Measurements from ENCODE around the gene LSM14A.
"Not testable (repeated sequence)": the region's sequence is repeated elsewhere in the genome, so short reads cannot be mapped to it uniquely, and the experiment has no call there.

Gene LSM14A

DNA sequence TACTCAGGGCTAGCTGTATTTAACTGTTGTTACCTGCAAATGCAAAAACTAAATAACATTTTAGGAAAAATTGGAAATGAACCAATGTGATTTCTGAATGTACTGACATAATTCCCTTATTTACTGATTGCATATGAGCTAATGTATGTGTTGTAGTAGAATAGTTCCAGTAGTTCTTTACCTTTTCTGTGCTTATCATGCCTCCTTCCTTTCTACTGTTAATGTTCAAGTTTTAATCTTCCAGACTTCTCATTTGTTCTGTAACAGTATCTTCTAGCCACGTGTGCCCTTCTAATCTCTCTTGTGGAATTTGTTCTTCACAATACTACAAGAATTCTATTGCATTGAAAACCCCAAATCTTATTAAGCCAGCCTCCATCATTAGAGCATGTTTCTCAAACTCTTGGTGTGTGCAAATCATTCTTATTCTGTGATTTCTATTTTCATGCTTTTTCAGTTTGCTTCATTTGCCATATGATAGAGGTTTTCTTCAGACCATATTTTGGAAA, 17.7 kb downstream of the LSM14A start:
- Histone ChIP-seq H3K36me3 (peaks cover 15 to 66% (median 40%) of the 10 kb centered on the region in 11 experiments), H3K4me1 (peaks cover 26 to 63% (median 41%) of the 10 kb centered on the region in 10 experiments), H3K9ac (no peak overlapping the region), H4K20me1 (peaks cover 97 to 100% (median 100%) of the 10 kb centered on the region in 11 experiments), H3K9me3 (replicated peaks in 1 of 11) (no peaks in the 10 kb centered on the region), H3K27ac (no peak overlapping the region), H3K27me3 (no peaks in the 10 kb centered on the region), H3K4me2 (0 out of 22 replicates have a peak overlapping the region, but pooled peaks of 1 of the 11 experiments have one; percentile 13), H3K4me3 (no peak overlapping the region)
- no peak for TF ChIP-seq Cebpa-rat (IDR thresholded peaks at IDR 0.05)

DNA sequence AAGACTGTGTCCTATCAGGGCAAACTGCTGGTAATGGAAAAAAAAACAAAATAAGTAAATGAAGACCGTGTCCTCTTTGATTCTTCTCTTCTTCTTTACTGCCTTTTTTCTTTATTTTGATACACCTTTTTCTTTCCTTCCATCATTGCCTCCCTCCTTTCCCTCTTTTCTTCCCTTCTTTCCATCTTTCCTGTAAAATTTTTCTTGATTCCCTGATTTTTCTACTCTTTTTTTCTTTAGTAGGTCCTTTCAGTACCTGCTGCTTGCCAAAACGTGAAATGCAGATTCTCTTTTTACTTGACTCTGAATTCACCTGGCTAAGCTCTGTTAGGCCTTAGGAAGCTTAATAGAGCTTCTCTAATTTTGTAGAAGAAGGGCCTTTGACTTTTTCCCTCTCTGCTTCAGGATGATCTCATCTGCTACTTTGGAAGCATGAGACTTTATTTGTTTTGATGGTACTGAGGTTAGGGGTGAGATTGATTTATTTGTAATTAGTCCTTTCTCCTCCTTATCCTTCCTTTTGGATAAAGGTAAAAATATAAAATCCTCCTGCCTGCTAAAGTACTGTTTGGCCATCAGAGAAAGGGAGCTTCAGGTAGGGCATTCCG, 19.2 kb downstream of the LSM14A start:
- H3K4me2 ChIP-seq = no peak overlapping the region; a peak in 1 of 22 replicates
- H3K36me3 ChIP-seq = peaks cover 28 to 66% (median 48%) of the 10 kb centered on the region in 11 experiments
- no peak for TF ChIP-seq Cebpa-rat (IDR thresholded peaks at IDR 0.05)
- H3K9me3 ChIP-seq (replicated peaks in 1 of 11) = no peaks in the 10 kb centered on the region
- H3K27ac ChIP-seq = no peak overlapping the region
- peaks cover 22 to 49% (median 35%) of the 10 kb centered on the region in 10 experiments for H3K4me1 ChIP-seq
- H3K4me3 ChIP-seq = no peak overlapping the region
- no peak overlapping the region for H3K9ac ChIP-seq
- no peaks in the 10 kb centered on the region for H3K27me3 ChIP-seq
- H4K20me1 ChIP-seq = peaks cover 86 to 98% (median 93%) of the 10 kb centered on the region in 11 experiments

DNA sequence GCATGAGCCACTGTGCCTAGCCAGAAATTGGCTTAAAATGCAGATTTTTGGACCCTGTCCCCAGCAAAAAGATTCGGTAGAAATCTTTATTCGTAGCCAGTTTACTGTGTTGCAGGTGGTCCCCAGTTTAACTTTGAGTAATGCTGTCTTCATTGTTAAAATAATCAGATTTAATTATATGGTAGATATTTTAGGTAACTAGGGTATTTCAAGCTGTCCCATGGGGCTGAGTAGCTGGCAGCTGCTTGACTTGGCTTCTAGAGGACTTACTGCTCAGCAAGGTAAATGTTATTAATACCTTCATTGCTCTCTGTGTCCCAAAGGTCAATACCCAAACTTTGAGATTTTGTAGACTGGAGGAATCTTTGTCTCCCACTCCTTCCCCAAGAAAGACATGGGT, 21.1 kb downstream of the LSM14A start:
- H3K9ac ChIP-seq = peak overlapping the region in 3 of 11 experiments; percentile 25 to 38 (median 36); a peak in 4 of 22 replicates
- H3K27ac ChIP-seq = peak overlapping the region in 4 of 11 experiments; percentile 14 to 42 (median 32); a peak in 5 of 22 replicates
- H3K4me3 ChIP-seq = no peak overlapping the region
- peaks cover 66 to 91% (median 79%) of the 10 kb centered on the region in 11 experiments for H4K20me1 ChIP-seq
- H3K36me3 ChIP-seq = peaks cover 48 to 71% (median 63%) of the 10 kb centered on the region in 11 experiments
- peak overlapping the region in 7 of 11 experiments; percentile 48 to 69 (median 58); a peak in 12 of 22 replicates for H3K4me2 ChIP-seq
- H3K4me1 ChIP-seq = peaks cover 14 to 39% (median 27%) of the 10 kb centered on the region in 10 experiments
- TF ChIP-seq Cebpa-rat (IDR thresholded peaks at IDR 0.05) = no peak
- H3K9me3 ChIP-seq (replicated peaks in 1 of 11) = no peaks in the 10 kb centered on the region
- no peaks in the 10 kb centered on the region for H3K27me3 ChIP-seq

DNA sequence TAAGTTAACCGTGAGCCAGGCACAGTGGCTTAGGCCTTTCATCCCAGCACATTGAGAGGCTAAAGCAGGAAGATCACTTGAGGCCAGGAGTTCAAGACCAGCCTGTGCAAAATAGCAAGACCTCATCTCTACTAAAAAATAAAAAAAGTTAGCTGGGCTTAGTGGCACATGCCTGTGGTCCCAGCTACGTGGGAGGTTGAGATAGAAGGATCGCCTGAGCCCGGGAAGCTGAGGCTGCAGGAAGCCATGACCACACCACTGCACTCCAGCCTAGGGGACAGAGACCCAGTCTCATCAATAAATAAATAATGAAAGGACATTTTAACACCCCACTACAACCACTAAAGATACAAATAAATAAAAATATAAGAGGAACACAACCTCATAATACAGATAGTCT, 21.6 kb downstream of the LSM14A start:
- peak overlapping the region in 2 of 11 experiments; percentile 14 to 42; a peak in 1 of 22 replicates for H3K27ac ChIP-seq
- no peak for TF ChIP-seq Cebpa-rat (IDR thresholded peaks at IDR 0.05)
- peaks cover 14 to 38% (median 26%) of the 10 kb centered on the region in 10 experiments; a peak in 19 of 20 replicates for H3K4me1 ChIP-seq
- H3K9ac ChIP-seq = peak overlapping the region in 1 of 11 experiments; percentile 36; a peak in 2 of 22 replicates
- H3K4me3 ChIP-seq = no peak overlapping the region
- no peaks in the 10 kb centered on the region for H3K9me3 ChIP-seq (replicated peaks in 1 of 11)
- peak overlapping the region in 5 of 11 experiments; percentile 48 to 69 (median 59); a peak in 9 of 22 replicates for H3K4me2 ChIP-seq
- H3K27me3 ChIP-seq = no peaks in the 10 kb centered on the region
- H4K20me1 ChIP-seq = peaks cover 62 to 89% (median 75%) of the 10 kb centered on the region in 11 experiments
- H3K36me3 ChIP-seq = peaks cover 52 to 74% (median 67%) of the 10 kb centered on the region in 11 experiments

DNA sequence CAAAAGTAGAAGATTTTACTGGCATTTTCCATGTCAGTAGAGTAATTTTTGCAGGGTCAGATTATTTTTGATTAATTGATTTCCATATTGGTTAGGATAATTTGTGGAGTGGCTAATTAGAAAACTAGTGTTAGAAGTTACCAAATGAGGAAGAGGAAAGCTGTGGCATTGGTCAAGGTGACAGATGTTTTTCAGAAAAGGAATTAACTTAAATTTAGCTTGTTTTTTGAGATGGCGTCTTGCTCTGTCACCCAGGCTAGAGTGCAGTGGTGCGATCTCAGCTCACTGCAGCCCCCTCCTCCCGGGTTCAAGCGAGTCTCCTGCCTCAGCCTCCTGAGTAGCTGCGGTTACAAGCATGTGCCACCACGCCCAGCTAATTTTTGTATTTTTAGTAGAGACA, 28.8 kb downstream of the LSM14A start:
- H4K20me1 ChIP-seq = peaks cover 18 to 77% (median 30%) of the 10 kb centered on the region in 11 experiments; a peak in 17 of 22 replicates
- no peak overlapping the region for H3K9ac ChIP-seq
- no peak for TF ChIP-seq Cebpa-rat (IDR thresholded peaks at IDR 0.05)
- no peak overlapping the region for H3K4me3 ChIP-seq
- peaks cover 87 to 100% (median 94%) of the 10 kb centered on the region in 11 experiments for H3K36me3 ChIP-seq
- no peaks in the 10 kb centered on the region for H3K9me3 ChIP-seq (replicated peaks in 1 of 11)
- H3K27ac ChIP-seq = peak overlapping the region in 4 of 11 experiments; percentile 31 to 47 (median 36); a peak in 4 of 22 replicates
- no peaks in the 10 kb centered on the region for H3K27me3 ChIP-seq
- H3K4me1 ChIP-seq = peaks cover 0 to 12% (median 5%) of the 10 kb centered on the region in 10 experiments; a peak in 11 of 20 replicates
- peak overlapping the region in 5 of 11 experiments; percentile 6 to 29 (median 18); a peak in 4 of 22 replicates for H3K4me2 ChIP-seq

DNA sequence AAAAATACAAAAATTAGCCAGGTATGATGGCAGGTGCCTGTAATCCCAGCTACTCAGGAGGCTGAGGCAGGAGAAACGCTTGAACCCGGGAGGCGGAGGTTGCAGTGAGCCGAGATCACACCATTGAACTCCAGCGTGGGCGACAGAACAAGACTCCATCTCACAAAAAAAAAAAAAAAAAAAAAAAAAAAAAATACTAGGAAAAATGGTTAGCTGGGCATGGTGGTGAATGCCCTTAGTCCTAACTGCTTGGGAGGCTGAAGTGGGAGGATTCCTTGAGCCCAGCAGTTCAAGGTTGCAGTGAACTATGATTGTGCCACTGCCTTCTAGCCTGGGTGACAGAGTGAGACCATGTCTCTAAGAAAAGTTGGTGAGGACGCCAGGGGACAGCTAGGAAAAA, 33.0 kb downstream of the LSM14A start:
- not testable (repeated sequence) for H3K27ac ChIP-seq; H3K27me3 ChIP-seq; H3K4me3 ChIP-seq; H3K4me2 ChIP-seq; H3K9ac ChIP-seq; H3K9me3 ChIP-seq (replicated peaks in 1 of 11)
- H3K36me3 ChIP-seq = peaks cover 87 to 100% (median 95%) of the 10 kb centered on the region in 11 experiments
- peaks cover 12 to 76% (median 41%) of the 10 kb centered on the region in 11 experiments; a peak in 18 of 22 replicates for H4K20me1 ChIP-seq
- H3K4me1 ChIP-seq = peaks cover 0 to 12% (median 5%) of the 10 kb centered on the region in 10 experiments; a peak in 11 of 20 replicates

DNA sequence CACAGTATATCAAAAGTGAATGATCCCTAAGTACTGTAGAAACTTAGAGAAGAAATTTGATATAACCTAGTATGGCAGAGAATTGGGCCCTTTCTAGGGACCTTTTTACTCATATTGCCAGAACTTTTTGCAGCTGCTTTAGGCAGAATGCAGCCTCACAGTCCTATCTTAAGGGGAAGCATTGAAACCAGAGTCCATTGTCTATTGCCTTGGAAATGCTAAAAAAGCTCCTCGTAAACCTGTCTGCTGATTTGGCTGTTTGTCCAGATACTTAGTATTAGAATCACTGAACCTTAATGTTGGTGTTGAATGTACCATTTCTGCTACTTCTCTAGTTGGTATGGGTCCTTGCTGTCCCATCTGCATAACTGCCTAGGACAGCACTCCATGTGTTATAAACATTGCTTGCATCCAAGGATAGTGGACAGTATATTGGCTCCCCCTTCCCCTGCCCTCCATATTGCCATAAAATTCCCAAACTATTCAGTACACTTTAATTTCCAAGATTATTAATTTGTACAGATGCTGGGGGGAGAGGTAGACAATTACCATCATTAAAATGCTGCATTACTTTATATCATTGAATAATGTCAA, 36.1 kb downstream of the LSM14A start:
- no peak for TF ChIP-seq Cebpa-rat (IDR thresholded peaks at IDR 0.05)
- Histone ChIP-seq H3K27ac (no peak overlapping the region), H3K27me3 (no peaks in the 10 kb centered on the region), H3K9me3 (replicated peaks in 1 of 11) (no peaks in the 10 kb centered on the region), H3K4me3 (no peak overlapping the region), H3K4me1 (no peaks in the 10 kb centered on the region), H3K36me3 (peaks cover 90 to 100% (median 98%) of the 10 kb centered on the region in 11 experiments), H4K20me1 (peaks cover 12 to 80% (median 51%) of the 10 kb centered on the region in 11 experiments; a peak in 20 of 22 replicates), H3K4me2 (no peak overlapping the region), H3K9ac (no peak overlapping the region)

DNA sequence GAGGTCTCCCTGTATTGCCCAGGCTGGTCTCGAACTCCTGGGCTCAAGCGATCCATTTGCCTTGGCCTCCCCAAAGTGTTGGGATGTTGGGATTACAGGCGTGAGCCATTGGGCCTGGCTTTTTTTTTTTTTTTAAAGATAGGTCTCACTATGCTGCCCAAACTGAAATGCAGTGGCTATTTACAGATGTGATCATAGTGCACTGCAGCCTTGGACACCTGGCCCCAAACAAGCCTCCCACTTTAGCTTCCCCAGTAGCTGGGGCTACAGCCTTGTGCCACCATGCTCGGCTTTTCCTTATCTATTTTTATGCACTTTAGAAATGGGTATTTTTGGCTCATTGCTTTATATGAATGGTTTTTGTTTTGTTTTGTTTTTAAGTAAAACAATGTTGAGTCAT, 37.4 kb downstream of the LSM14A start:
- H3K9ac ChIP-seq = no peak overlapping the region
- H3K27ac ChIP-seq = no peak overlapping the region
- H3K4me3 ChIP-seq = no peak overlapping the region
- H3K4me1 ChIP-seq = no peaks in the 10 kb centered on the region
- H3K36me3 ChIP-seq = peaks cover 96 to 100% (median 99%) of the 10 kb centered on the region in 11 experiments
- no peaks in the 10 kb centered on the region for H3K27me3 ChIP-seq
- TF ChIP-seq Cebpa-rat (IDR thresholded peaks at IDR 0.05) = no peak
- no peaks in the 10 kb centered on the region for H3K9me3 ChIP-seq (replicated peaks in 1 of 11)
- no peak overlapping the region for H3K4me2 ChIP-seq
- peaks cover 22 to 90% (median 64%) of the 10 kb centered on the region in 11 experiments; a peak in 21 of 22 replicates for H4K20me1 ChIP-seq

DNA sequence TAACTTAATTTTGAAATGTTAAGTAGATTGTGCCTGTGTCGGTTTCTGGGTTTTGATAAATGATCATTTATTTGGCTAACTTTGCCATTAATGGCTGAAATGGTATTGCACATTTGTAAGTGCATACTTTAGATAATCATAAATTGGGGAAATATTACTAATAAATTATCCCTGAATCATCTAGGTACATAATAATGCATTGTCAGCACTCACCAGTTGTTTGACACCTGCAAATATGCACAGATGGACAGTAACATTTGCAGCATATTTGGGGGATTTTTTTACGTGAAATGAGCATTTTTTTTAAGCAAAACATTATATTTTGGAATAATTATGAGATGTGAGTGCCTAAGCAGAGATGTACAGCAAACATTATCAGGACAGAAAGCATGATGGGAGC, 41.0 kb downstream of the LSM14A start:
- Histone ChIP-seq H3K27ac (no peak overlapping the region), H3K9ac (no peak overlapping the region), H3K36me3 (peaks cover 85 to 94% (median 87%) of the 10 kb centered on the region in 11 experiments), H3K9me3 (replicated peaks in 1 of 11) (no peaks in the 10 kb centered on the region), H3K27me3 (no peaks in the 10 kb centered on the region), H3K4me3 (no peak overlapping the region), H4K20me1 (peaks cover 55 to 98% (median 84%) of the 10 kb centered on the region in 11 experiments), H3K4me2 (no peak overlapping the region), H3K4me1 (peaks cover 16 to 24% (median 19%) of the 10 kb centered on the region in 10 experiments)
- TF ChIP-seq Cebpa-rat (IDR thresholded peaks at IDR 0.05) = no peak

Measured in BLaER1 treated with 17β-estradiol and CSF1 and Interleukin-3, amounts not matched to agents 10 nM and 100 nM (cell line).